Fibroblast of lung (primary cell): ENCODE data around the gene CCDC27. TPM values are rescaled to one million over a fixed set of nuclear protein-coding genes. Genes with fewer than 3 reads are reported as not detected.

Source experiments
- DNase-seq, 2 donors: peaks; one replicate each; pipeline versions ENCODE4 v3.0.0 to v3.0.0-alpha.2; 2010; ENCODE audit warnings: low read depth in 2 of 2
- H2AFZ ChIP-seq: 2 replicates; pipeline ENCODE4 v1.5.1; 2012; ENCODE audit warnings: low read length, control low read depth, inconsistent platforms
- H3K27ac ChIP-seq: 2 replicates; pipeline ENCODE4 v1.5.1; 2011; ENCODE audit warnings: low read length, control low read depth; ENCODE audit not compliant: insufficient read depth
- H3K27me3 ChIP-seq: 2 replicates; pipeline ENCODE4 v1.5.1; 2011; ENCODE audit warnings: mild to moderate bottlenecking, low read length; ENCODE audit not compliant: control insufficient read depth, insufficient read depth
- H3K36me3 ChIP-seq: 2 replicates; pipeline ENCODE4 v1.5.1; 2011; ENCODE audit warnings: low read length; ENCODE audit not compliant: control insufficient read depth, insufficient read depth
- H3K4me1 ChIP-seq: 2 replicates; pipeline ENCODE4 v1.5.1; 2011; ENCODE audit warnings: low read length; ENCODE audit not compliant: control insufficient read depth, insufficient read depth; ENCODE audit errors: extremely low read depth
- H3K4me2 ChIP-seq: 2 replicates; pipeline ENCODE4 v1.5.1; 2011; ENCODE audit warnings: low read length, control low read depth; ENCODE audit not compliant: insufficient read depth; ENCODE audit errors: extremely low read depth
- H3K4me3 ChIP-seq, 4 experiments: fragments of 200-600 bp in 1 of 4; sonication (generic) in 1 of 4; replicated peaks in 1 of 4; 2 replicates each; pipeline ENCODE4 v1.5.1; 2011 to 2016; ENCODE audit warnings: low read length in 4 of 4, low read depth in 3 of 4, mild to moderate bottlenecking in 3 of 4, control low read depth in 2 of 4, inconsistent platforms in 1 of 4, mixed read lengths in 1 of 4; ENCODE audit not compliant: insufficient read depth in 1 of 4; ENCODE audit errors: control extremely low read depth in 1 of 4
- H3K79me2 ChIP-seq: 2 replicates; pipeline ENCODE4 v1.5.1; 2012; ENCODE audit warnings: mild to moderate bottlenecking, low read length, inconsistent platforms; ENCODE audit not compliant: control insufficient read depth, insufficient read depth
- H3K9ac ChIP-seq: 2 replicates; pipeline ENCODE4 v1.5.1; 2011; ENCODE audit warnings: mild to moderate bottlenecking, low read length, control low read depth; ENCODE audit not compliant: insufficient read depth
- H3K9me3 ChIP-seq: 2 replicates; pipeline ENCODE4 v1.5.1; 2012; ENCODE audit warnings: low read depth, low read length; ENCODE audit not compliant: control insufficient read depth, insufficient read depth
- H4K20me1 ChIP-seq: 2 replicates; pipeline ENCODE4 v1.5.1; 2011; ENCODE audit warnings: low read length; ENCODE audit not compliant: control insufficient read depth, insufficient read depth; ENCODE audit errors: extremely low read depth
- CTCF ChIP-seq, 2 donors: IDR thresholded peaks in 1 of 2; conservative IDR thresholded peaks in 1 of 2; 1 replicate in 1 of 2; 2 replicates in 1 of 2; pipeline ENCODE4 v1.5.1; 2011 to 2012; ENCODE audit warnings: low read length in 2 of 2, control low read depth in 1 of 2, inconsistent platforms in 1 of 2, low read depth in 1 of 2, mild to moderate bottlenecking in 1 of 2
- EZH2 ChIP-seq: IDR thresholded peaks from 2 replicates; pipeline ENCODE4 v1.5.1; 2012; ENCODE audit warnings: low read length, control low read depth, mild to moderate bottlenecking; ENCODE audit errors: missing control alignments
- polyA minus RNA-seq: library from RNA; depleted of rRNA, polyadenylated mRNA; stranded (reverse); fragments of >200 nt; gene quantifications from 2 replicates; pipeline ENCODE4 v1.2.3, GENCODE V29; 2011; ENCODE audit warnings: low replicate concordance
- polyA plus RNA-seq, 2 donors: library from polyadenylated mRNA; depleted of rRNA in 1 of 2; stranded (reverse) in 1 of 2; unstranded in 1 of 2; fragments of >200 nt; gene quantifications; 2 replicates each; pipeline ENCODE4 v1.2.1, GENCODE V29; 2011 to 2012; ENCODE audit warnings: missing spikeins in 1 of 2
- total RNA-seq: library from RNA; depleted of rRNA; stranded (reverse); fragments of >200 nt; gene quantifications from 2 replicates; pipeline ENCODE4 v1.2.1, GENCODE V29; 2014

CCDC27 gene
- not detected in 2 replicates for total RNA-seq
- polyA plus RNA-seq: not detected in 2 replicates
- not detected in 2 replicates for polyA plus RNA-seq (2012)
- polyA minus RNA-seq: not detected in 2 replicates

DNA sequence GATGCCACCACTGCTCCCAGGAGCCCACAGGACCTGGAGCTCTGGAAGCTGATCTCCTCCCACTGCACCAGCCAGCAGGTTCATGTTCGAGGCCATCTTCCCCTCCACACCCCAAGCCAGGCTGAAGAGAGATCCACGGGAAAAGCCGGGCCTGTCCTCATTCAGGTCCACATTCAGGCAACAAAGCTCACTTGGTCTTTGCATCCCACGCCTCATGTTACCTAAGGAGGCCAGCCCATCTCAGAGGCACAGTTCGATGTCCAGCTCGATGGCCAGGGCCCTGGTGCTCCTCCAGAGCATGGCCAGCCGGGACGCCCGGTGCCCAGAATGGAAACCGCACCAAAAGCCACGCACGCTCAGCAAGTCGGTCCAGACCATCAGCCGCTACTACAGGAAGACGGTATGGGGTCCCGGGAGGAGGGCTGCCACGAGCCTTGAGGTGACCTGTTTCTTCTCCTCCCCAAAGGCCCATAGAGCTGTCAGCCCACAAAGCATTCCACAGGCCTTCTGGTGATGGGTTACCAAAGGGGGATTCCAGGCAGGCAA lies at the start of gene CCDC27:
CCDC27 (plus strand) TSS at position 51 of the 546 bp plus-strand sequence; CDS start at position 83, 32 bp downstream.
- Histone ChIP-seq H3K79me2 (no peaks in the 10 kb centered on the region), H3K4me3 (no peak within 1 kb of the TSS), H3K27ac (no peak within 1 kb of the TSS), H3K4me2 (no peak within 1 kb of the TSS), H3K9ac (no peak within 1 kb of the TSS), H4K20me1 (no peaks in the 10 kb centered on the region), H2AFZ (no peak within 1 kb of the TSS), H3K27me3 (no peaks in the 10 kb centered on the region), H3K9me3 (no peaks in the 10 kb centered on the region), H3K36me3 (no peaks in the 10 kb centered on the region), H3K4me1 (peaks cover 4% of the 10 kb centered on the region)
- TF ChIP-seq EZH2 (no peak), CTCF (conservative IDR thresholded peaks at IDR 0.05 in 1 of 2, IDR thresholded peaks at IDR 0.05 in 1 of 2; ENCODE audit: low read depth in 1 of 2, low read length in 2 of 2) (no peak)
- no peak for DNase-seq

- H3K36me3 ChIP-seq: no peaks in the 10 kb centered on the region
- no peaks in the 10 kb centered on the region for H3K9me3 ChIP-seq
- H3K4me2 ChIP-seq: no peak overlapping the region
- H3K79me2 ChIP-seq: no peaks in the 10 kb centered on the region
- no peak overlapping the region for H3K4me3 ChIP-seq
- no peak overlapping the region for H3K27ac ChIP-seq
- DNase-seq: no peak
- H2AFZ ChIP-seq: no peak overlapping the region
- H3K27me3 ChIP-seq: peaks cover 7% of the 10 kb centered on the region
- TF ChIP-seq CTCF (conservative IDR thresholded peaks at IDR 0.05 in 1 of 2, IDR thresholded peaks at IDR 0.05 in 1 of 2; ENCODE audit: low read depth in 1 of 2, low read length in 2 of 2) (no peak), EZH2 (no peak)
- H3K4me1 ChIP-seq: no peaks in the 10 kb centered on the region
- H3K9ac ChIP-seq: no peak overlapping the region
- H4K20me1 ChIP-seq: no peaks in the 10 kb centered on the region
Measured at GRCh38 chr1:3702528-3702927, 49.7 kb upstream of the CCDC27 start.

- Histone ChIP-seq H3K27me3 (peaks cover 7% of the 10 kb centered on the region), H3K9me3 (no peaks in the 10 kb centered on the region), H4K20me1 (no peaks in the 10 kb centered on the region), H3K4me1 (no peaks in the 10 kb centered on the region), H3K4me2 (no peak overlapping the region), H2AFZ (no peak overlapping the region), H3K4me3 (no peak overlapping the region), H3K36me3 (no peaks in the 10 kb centered on the region), H3K9ac (no peak overlapping the region), H3K27ac (no peak overlapping the region), H3K79me2 (no peaks in the 10 kb centered on the region)
- peak in 1 of 2 donors; percentile 48 for DNase-seq
- TF ChIP-seq EZH2: no peak
Measured at GRCh38 chr1:3702990-3703728, 49.1 kb upstream of the CCDC27 start.
